ENCODE measurements around the gene CD22. TPM values are rescaled to one million over a fixed set of nuclear protein-coding genes. Genes with fewer than 3 reads are reported as not detected.

Gene CD22
- total RNA-seq, 2 donors from 2014 or later, result 1.4 to 3.6 TPM

DNA sequence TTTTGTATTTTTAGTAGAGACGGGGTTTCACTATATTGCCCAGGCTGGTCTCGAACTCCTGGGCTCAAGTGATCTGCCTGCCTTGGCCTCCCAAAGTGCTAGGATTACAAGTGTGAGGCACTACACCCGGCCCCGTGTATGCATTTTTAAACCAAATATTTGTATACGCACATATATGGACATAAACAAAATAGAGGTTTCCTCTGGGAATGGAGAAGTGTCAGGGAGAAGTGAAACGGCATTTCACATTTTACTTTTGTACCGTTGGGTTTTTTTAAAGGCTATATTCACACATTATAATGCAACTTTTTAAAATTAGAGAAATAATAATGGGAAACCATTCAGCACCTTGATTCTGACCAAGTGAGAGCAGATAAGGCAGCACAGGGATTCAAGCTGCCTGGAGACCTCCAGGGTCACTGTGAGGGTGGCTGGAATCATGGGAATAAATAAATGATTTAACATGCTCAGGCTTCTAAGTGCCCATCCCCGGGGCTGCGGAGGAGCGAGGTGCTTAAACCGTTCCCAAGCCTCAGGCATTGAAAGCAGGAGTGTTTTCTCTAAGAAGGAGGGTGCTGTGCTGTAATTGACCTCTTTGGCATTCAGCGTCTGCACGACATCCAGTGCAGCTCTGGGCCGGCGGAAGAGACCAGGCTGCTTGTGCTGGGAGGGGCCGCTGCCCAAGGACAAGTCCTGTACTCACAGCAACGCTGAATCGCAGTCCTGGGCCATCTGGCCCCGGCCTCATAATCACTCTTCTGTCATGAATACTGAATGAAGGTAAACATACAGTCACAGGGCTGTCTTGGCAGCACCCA is 66.6 kb downstream of the CD22 start:
- no peak overlapping the region for H3K27ac ChIP-seq
- TF ChIP-seq, protein P1, sequence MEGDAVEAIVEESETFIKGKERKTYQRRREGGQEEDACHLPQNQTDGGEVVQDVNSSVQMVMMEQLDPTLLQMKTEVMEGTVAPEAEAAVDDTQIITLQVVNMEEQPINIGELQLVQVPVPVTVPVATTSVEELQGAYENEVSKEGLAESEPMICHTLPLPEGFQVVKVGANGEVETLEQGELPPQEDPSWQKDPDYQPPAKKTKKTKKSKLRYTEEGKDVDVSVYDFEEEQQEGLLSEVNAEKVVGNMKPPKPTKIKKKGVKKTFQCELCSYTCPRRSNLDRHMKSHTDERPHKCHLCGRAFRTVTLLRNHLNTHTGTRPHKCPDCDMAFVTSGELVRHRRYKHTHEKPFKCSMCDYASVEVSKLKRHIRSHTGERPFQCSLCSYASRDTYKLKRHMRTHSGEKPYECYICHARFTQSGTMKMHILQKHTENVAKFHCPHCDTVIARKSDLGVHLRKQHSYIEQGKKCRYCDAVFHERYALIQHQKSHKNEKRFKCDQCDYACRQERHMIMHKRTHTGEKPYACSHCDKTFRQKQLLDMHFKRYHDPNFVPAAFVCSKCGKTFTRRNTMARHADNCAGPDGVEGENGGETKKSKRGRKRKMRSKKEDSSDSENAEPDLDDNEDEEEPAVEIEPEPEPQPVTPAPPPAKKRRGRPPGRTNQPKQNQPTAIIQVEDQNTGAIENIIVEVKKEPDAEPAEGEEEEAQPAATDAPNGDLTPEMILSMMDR (IDR thresholded peaks at IDR 0.05), result no peak
- no peaks in the 10 kb centered on the region for H3K27me3 ChIP-seq (replicated peaks; ENCODE audit: insufficient read depth)
- no peak for DNase-seq (ENCODE audit: low spot score)
- H3K4me1 ChIP-seq (ENCODE audit: control insufficient read depth in 1 of 2, low read depth in 2 of 2), result no peaks in the 10 kb centered on the region
- no peak overlapping the region for H3K4me3 ChIP-seq
- no peaks in the 10 kb centered on the region for H3K9me3 ChIP-seq
- H3K36me3 ChIP-seq, result no peaks in the 10 kb centered on the region
- ATAC-seq (ENCODE audit: insufficient number of reproducible peaks, low FRiP score, low read depth), result no peak

DNA sequence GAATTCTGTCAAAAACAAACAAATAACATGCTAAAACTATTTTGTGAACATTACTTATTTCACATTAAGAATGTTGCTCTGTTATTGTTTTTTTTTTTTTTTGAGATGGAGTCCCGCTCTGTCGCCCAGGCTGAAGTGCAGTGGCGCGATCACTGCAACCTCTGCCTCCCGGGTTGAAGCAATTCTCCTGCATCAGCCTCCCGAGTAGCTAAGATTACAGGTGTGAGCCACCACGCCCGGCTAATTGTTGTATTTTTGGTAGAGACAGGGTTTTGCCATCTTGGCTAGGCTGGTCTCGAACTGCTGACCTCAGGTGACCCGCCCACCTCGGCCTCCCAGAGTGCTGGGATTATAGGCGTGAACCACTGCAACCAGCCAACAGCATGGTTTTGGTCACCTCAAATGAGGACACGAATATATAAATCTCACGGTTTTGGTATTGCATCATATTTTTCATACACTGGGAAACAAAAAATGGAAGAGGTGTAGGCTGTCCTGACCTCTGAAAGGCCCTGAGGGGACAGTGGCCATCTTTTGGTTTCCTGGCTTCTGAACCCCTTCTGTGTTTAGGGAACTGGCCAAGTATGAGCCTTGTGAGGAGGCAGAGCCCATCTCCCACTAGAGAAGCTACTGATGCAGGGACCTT is 67.4 kb downstream of the CD22 start:
- no peak for DNase-seq (ENCODE audit: low spot score)
- H3K27ac ChIP-seq, result no peak overlapping the region
- H3K36me3 ChIP-seq, result no peaks in the 10 kb centered on the region
- TF ChIP-seq, protein P1 (IDR thresholded peaks at IDR 0.05), result no peak
- no peaks in the 10 kb centered on the region for H3K9me3 ChIP-seq
- ATAC-seq (ENCODE audit: insufficient number of reproducible peaks, low FRiP score, low read depth), result no peak
- H3K4me1 ChIP-seq (ENCODE audit: control insufficient read depth in 1 of 2, low read depth in 2 of 2), result no peaks in the 10 kb centered on the region
- no peaks in the 10 kb centered on the region for H3K27me3 ChIP-seq (replicated peaks; ENCODE audit: insufficient read depth)
- no peak overlapping the region for H3K4me3 ChIP-seq

Other genes starting within 250 kb of the CD22 start
- gene FXYD3, start 213.4 kb upstream of the CD22 start, total RNA-seq, result 1 to 10 TPM in 1 of 2 donors, under 1 TPM in 1; 0.68 to 6.4 TPM
- gene LGI4, start 194.1 kb upstream of the CD22 start, total RNA-seq, result 10 to 100 TPM in 1 of 2 donors, 1 to 10 TPM in 1; 7.9 to 17.4 TPM
- gene FXYD1, start 190.4 kb upstream of the CD22 start, total RNA-seq, result 10 to 100 TPM; 50.7 to 65.8 TPM
- not detected for gene FXYD7, start 185.9 kb upstream of the CD22 start, total RNA-seq
- gene FXYD5, start 174.5 kb upstream of the CD22 start, total RNA-seq, result 100 to 1,000 TPM in 1 of 2 donors, 10 to 100 TPM in 1; 65.0 to 106 TPM
- not detected for gene FAM187B, start 100.4 kb upstream of the CD22 start, total RNA-seq
- gene LSR, start 80.2 kb upstream of the CD22 start, total RNA-seq, result 1 to 10 TPM; 7.6 to 9.3 TPM
- 100 to 1,000 TPM in 1 of 2 donors, 10 to 100 TPM in 1; 90.4 to 143 TPM for gene USF2, start 60.2 kb upstream of the CD22 start, total RNA-seq
- gene HAMP, start 46.7 kb upstream of the CD22 start, total RNA-seq, result under 1 TPM in 1 of 2 donors, not detected in 1; 0.28 TPM
- gene MAG, start 37.0 kb upstream of the CD22 start, total RNA-seq, result 1 to 10 TPM in 1 of 2 donors, not detected in 1; 2.8 TPM
- not detected for gene FFAR1, start 18.7 kb downstream of the CD22 start, total RNA-seq
- not detected for gene FFAR3, start 29.3 kb downstream of the CD22 start, total RNA-seq
- gene GPR42, start 41.9 kb downstream of the CD22 start, total RNA-seq, result not detected
- gene FFAR2, start 119.1 kb downstream of the CD22 start, total RNA-seq, result under 1 TPM in 1 of 2 donors, not detected in 1; 0.92 TPM
- 10 to 100 TPM in 1 of 2 donors, not detected in 1; 29.6 TPM for gene KRTDAP, start 161.3 kb downstream of the CD22 start, total RNA-seq
- 10 to 100 TPM; 26.1 to 53.7 TPM for gene DMKN, start 184.5 kb downstream of the CD22 start, total RNA-seq
- gene SBSN, start 199.1 kb downstream of the CD22 start, total RNA-seq, result 1 to 10 TPM in 1 of 2 donors, not detected in 1; 1.5 TPM
- not detected for gene GAPDHS, start 204.3 kb downstream of the CD22 start, total RNA-seq
- 10 to 100 TPM; 49.7 to 75.8 TPM for gene TMEM147, start 216.4 kb downstream of the CD22 start, total RNA-seq
- gene ATP4A, start 234.5 kb downstream of the CD22 start, total RNA-seq, result under 1 TPM in 1 of 2 donors, not detected in 1; 0.35 TPM

Measured in thoracic aorta (tissue), 2 donors.